Progenitor cell of endocrine pancreas (in vitro differentiated cells): ENCODE measurements around the gene SRCAP. TPM values are rescaled to one million over a fixed set of nuclear protein-coding genes. Genes with fewer than 3 reads are reported as not detected.

Source experiments
- DNase-seq: peaks from one replicate; pipeline ENCODE4 v3.0.0; 2021; ENCODE audit warnings: low spot score; ENCODE audit not compliant: unreplicated experiment
- H3K27ac Mint-ChIP-seq: 2 replicates; pipeline ENCODE4 v1.8.0; 2021; ENCODE audit warnings: mild to moderate bottlenecking, moderate library complexity, mixed read lengths
- H3K27me3 Mint-ChIP-seq: 2 replicates; pipeline ENCODE4 v1.8.0; 2021; ENCODE audit warnings: mixed read lengths
- H3K36me3 Mint-ChIP-seq: 2 replicates; pipeline ENCODE4 v1.8.0; 2022; ENCODE audit warnings: mixed read lengths; ENCODE audit not compliant: insufficient read depth
- H3K4me1 Mint-ChIP-seq: 2 replicates; pipeline ENCODE4 v1.8.0; 2021; ENCODE audit warnings: low read depth, mixed read lengths
- H3K4me3 Mint-ChIP-seq: 2 replicates; pipeline ENCODE4 v1.8.0; 2021; ENCODE audit warnings: low read depth, mild to moderate bottlenecking, moderate library complexity, mixed read lengths
- H3K9me3 Mint-ChIP-seq: 2 replicates; pipeline ENCODE4 v1.8.0; 2021; ENCODE audit warnings: low read depth, mixed read lengths
- CTCF ChIP-seq: fragments of 200-600 bp; sonication (generic); IDR thresholded peaks from one replicate; pipeline ENCODE4 v1.5.0; 2021; ENCODE audit warnings: antibody characterized with exemption, mild to moderate bottlenecking; ENCODE audit not compliant: unreplicated experiment
- total RNA-seq: library from RNA; stranded (reverse); gene quantifications from 2 replicates; pipeline ENCODE4 v1.2.1, GENCODE V29; 2021

Gene SRCAP
- total RNA-seq, 1 donor from 2014 or later, result 104 TPM

GRCh38 chr16:30761928-30762902 is 63.2 kb downstream of the SRCAP start, which contains the start of the genes CFAP119 and RNF40:
CFAP119 (minus strand) TSS chr16:30762062; CDS start chr16:30761748, 314 bp downstream.
RNF40 (plus strand) TSS chr16:30762322; CDS start chr16:30762546, 224 bp downstream.
- H3K4me3 Mint-ChIP-seq, result peak within 1 kb of the TSS; percentile 90
- no peaks in the 10 kb centered on the region for H3K27me3 Mint-ChIP-seq
- H3K36me3 Mint-ChIP-seq, result peaks cover 13% of the 10 kb centered on the region
- no peak for TF ChIP-seq CTCF
- DNase-seq, result peak; percentile 94
- H3K4me1 Mint-ChIP-seq, result peaks cover 20% of the 10 kb centered on the region
- peak within 1 kb of the TSS; percentile 96 for H3K27ac Mint-ChIP-seq
- no peaks in the 10 kb centered on the region for H3K9me3 Mint-ChIP-seq

- Mint-ChIP-seq H3K27me3 (no peaks in the 10 kb centered on the region), H3K36me3 (peaks cover 16% of the 10 kb centered on the region), H3K4me1 (peaks cover 20% of the 10 kb centered on the region), H3K9me3 (no peaks in the 10 kb centered on the region), H3K4me3 (peak overlapping the region; percentile 90), H3K27ac (peak overlapping the region; percentile 96)
- no peak for DNase-seq
- no peak for TF ChIP-seq CTCF
Measured at GRCh38 chr16:30762991-30763725, 64.2 kb downstream of the SRCAP start.

GRCh38 chr16:30764086-30764485 is 65.1 kb downstream of the SRCAP start:
- H3K4me1 Mint-ChIP-seq, result peaks cover 20% of the 10 kb centered on the region
- H3K36me3 Mint-ChIP-seq, result peaks cover 21% of the 10 kb centered on the region
- peak overlapping the region; percentile 66 for H3K4me3 Mint-ChIP-seq
- H3K9me3 Mint-ChIP-seq, result no peaks in the 10 kb centered on the region
- no peak for DNase-seq
- no peaks in the 10 kb centered on the region for H3K27me3 Mint-ChIP-seq
- H3K27ac Mint-ChIP-seq, result peak overlapping the region; percentile 56
- no peak for TF ChIP-seq CTCF

- H3K4me1 Mint-ChIP-seq, result peaks cover 20% of the 10 kb centered on the region
- peaks cover 21% of the 10 kb centered on the region for H3K36me3 Mint-ChIP-seq
- no peaks in the 10 kb centered on the region for H3K9me3 Mint-ChIP-seq
- H3K27me3 Mint-ChIP-seq, result no peaks in the 10 kb centered on the region
- TF ChIP-seq CTCF, result no peak
- H3K4me3 Mint-ChIP-seq, result no peak overlapping the region
- no peak overlapping the region for H3K27ac Mint-ChIP-seq
- DNase-seq, result no peak
Measured at GRCh38 chr16:30764816-30765465, 66.0 kb downstream of the SRCAP start.
